Spleen (tissue), 7 donors: ENCODE data around the gene RHBDL2.

ENCODE experiments used
- POLR2AphosphoS5 ChIP-seq, 3 donors: sonication (generic); formaldehyde crosslinking; IDR thresholded peaks; one replicate each; pipeline ENCODE4 v1.5.1; 2017; ENCODE audit warnings: antibody characterized with exemption in 3 of 3
- TF ChIP-seq, protein P1 (sequence below), 11 experiments: fragments of 200-600 bp in 7 of 11; fragments of 450-650 bp in 4 of 11; sonication (generic) in 4 of 11; IDR thresholded peaks in 8 of 11; conservative IDR thresholded peaks in 3 of 11; 1 replicate in 7 of 11; 2 replicates in 4 of 11; pipeline versions ENCODE4 v1.4.0 to v1.8.0; 2016 to 2021; ENCODE audit warnings: antibody characterized with exemption in 11 of 11, inconsistent platforms in 4 of 11, mild to moderate bottlenecking in 1 of 11
- donor health status: DM: no; HTN: no; CAD: no; lungs with moderate emphysema.
- donor health status: DM: no; HTN: no; CAD: no.
- donor health status: DM: no; HTN: no; CAD: no.

DNA sequence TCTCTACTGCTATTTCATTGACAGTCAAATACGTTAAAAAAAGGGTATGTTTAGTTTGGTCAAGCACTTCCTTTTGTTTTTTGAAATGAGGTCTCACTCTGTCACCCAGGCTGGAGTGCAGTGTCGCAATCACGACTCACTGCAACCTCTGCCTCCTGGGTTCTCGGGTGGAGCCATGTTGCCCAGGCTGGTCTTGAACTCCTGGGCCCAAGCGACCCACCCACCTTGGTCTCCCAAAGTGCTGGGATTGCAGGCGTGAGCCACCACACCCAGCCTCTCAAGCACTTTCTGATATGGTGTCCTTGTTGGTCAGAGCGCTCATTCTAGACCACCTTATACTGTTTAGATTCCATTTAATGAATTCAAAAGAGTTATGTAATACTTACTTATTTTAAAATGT, 20.9 kb upstream of the RHBDL2 start:
- TF ChIP-seq, protein P1, sequence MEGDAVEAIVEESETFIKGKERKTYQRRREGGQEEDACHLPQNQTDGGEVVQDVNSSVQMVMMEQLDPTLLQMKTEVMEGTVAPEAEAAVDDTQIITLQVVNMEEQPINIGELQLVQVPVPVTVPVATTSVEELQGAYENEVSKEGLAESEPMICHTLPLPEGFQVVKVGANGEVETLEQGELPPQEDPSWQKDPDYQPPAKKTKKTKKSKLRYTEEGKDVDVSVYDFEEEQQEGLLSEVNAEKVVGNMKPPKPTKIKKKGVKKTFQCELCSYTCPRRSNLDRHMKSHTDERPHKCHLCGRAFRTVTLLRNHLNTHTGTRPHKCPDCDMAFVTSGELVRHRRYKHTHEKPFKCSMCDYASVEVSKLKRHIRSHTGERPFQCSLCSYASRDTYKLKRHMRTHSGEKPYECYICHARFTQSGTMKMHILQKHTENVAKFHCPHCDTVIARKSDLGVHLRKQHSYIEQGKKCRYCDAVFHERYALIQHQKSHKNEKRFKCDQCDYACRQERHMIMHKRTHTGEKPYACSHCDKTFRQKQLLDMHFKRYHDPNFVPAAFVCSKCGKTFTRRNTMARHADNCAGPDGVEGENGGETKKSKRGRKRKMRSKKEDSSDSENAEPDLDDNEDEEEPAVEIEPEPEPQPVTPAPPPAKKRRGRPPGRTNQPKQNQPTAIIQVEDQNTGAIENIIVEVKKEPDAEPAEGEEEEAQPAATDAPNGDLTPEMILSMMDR (IDR thresholded peaks at IDR 0.05 in 8 of 11, conservative IDR thresholded peaks at IDR 0.05 in 3 of 11), result no peak
- no peak for TF ChIP-seq POLR2AphosphoS5 (IDR thresholded peaks at IDR 0.05)
